GM12801 (cell line): ENCODE measurements around the gene ZNF334.

ENCODE experiments used
- TF ChIP-seq, protein P1 (sequence below): IDR thresholded peaks from one replicate; pipeline ENCODE4 v1.5.1; 2011; ENCODE audit warnings: control low read depth; ENCODE audit not compliant: insufficient read length; ENCODE audit errors: extremely low read depth

ZNF334 gene

DNA sequence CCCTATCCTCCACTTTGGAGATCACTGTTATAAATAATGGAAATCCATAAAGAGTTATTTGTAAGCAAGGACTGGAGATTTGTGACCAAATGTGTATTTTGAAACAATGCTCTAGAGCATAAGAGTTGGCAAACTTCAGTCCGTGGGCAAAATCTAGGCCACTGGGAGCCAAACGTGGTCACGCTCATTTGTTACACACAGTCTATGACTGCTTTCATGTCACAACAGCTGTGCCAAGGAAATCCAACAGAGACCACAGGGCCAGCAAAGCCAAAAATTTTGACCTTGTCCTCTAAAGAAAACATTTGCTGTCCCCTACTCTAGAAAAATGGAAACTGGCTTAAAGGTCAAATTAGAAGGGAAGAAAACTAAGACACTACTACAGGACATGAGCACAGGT is 7.9 kb downstream of the ZNF334 start:
- TF ChIP-seq, protein P1, sequence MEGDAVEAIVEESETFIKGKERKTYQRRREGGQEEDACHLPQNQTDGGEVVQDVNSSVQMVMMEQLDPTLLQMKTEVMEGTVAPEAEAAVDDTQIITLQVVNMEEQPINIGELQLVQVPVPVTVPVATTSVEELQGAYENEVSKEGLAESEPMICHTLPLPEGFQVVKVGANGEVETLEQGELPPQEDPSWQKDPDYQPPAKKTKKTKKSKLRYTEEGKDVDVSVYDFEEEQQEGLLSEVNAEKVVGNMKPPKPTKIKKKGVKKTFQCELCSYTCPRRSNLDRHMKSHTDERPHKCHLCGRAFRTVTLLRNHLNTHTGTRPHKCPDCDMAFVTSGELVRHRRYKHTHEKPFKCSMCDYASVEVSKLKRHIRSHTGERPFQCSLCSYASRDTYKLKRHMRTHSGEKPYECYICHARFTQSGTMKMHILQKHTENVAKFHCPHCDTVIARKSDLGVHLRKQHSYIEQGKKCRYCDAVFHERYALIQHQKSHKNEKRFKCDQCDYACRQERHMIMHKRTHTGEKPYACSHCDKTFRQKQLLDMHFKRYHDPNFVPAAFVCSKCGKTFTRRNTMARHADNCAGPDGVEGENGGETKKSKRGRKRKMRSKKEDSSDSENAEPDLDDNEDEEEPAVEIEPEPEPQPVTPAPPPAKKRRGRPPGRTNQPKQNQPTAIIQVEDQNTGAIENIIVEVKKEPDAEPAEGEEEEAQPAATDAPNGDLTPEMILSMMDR, result no peak

DNA sequence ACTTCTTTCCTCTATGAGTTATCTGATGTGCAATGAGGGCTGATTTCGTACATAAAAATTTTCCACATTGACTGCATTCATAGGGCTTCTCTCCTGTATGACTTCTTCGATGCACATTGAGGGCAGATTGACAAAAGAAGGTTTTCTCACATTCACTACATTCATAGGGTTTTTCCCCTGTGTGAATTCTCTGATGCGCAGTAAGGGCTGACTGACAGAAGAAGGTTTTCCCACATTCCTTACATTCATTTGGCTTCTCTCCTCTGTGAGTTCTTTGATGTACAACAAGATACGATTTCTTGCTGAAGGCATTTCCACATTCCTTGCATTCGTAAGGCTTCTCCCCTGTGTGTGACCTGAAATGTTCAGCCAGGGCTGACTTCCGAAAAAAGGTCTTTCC is 11.4 kb downstream of the ZNF334 start:
- TF ChIP-seq, protein P1, result no peak

DNA sequence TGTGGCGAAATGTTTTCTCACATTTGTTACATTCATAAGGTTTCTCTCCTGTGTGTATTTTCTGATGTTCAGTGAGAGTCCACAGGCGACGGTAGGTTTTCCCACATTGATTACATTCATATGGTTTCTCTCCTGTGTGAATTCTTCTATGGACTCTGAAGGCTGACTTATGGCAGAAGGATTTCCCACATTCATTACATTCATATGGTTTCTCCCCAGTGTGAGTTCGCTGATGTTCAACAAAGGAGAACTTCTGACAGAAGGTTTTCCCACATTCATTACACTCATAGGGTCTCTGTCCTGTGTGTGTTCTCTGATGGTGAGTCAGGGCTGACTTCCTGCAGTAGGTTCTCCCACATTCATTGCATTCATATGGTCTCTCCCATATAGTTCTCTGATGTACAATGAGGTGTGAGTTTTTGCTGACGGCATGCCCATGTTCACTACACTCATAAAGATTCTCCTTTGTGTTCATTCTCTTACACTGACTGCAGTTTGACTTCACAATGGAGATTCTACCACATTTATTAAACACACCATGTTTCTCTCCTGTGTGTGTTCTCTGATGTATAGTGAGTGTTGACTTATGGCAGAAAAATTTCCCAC is 11.9 kb downstream of the ZNF334 start:
- TF ChIP-seq, protein P1, result no peak

DNA sequence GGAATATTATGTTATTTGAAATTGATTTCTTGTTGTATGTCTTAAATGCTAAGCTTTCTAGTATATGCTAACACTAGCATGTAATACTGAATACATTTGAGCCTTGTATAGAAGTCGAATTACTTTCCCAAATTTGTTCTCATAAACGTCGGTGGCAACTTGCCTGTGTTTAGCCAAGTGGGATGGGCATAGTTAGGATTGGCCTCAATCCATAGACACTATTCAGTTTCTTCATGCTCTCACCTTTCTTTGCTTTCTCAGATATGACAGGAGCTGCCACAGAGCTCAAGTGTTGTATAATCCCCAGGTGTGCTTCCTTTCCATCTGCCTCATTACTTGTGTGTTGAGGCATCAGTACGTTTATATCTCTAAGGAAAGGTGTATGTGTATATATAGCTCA is 19.3 kb downstream of the ZNF334 start:
- TF ChIP-seq, protein P1, result no peak

DNA sequence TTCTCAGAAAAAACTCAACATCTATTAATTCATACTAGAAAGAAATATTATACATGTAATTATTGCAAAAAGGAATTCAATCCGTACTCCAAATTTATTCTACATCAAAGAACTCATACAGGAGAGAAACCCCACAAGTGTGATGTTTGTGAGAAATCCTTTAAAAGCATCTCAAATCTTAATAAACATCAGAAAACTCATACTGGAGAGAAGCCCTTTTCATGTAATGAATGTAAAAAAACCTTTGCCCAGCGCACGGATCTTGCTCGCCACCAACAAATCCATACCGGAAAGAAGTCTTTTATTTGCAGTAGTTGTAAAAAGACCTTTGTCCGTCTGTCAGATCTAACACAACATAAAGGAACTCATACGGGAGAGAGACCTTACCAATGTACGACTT is 22.0 kb downstream of the ZNF334 start:
- TF ChIP-seq, protein P1, result no peak

DNA sequence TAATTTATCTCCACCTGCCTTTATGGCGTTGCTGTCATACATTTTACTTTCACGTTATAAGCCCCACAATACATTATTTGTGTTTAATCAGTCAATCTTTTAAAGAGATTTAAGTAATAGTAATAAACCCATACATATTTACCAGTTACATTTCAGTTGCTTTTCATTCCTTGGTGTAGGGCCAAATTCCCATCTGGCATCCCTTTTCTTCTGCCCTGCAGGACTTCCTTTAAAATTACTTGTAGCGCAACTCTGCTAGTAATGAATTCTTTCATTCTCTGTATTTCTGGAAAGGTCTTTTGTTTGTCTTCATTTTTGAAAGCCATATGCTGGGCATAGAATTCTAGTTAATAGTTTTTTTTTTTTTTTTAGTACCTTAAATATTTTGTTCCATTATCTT is 24.9 kb downstream of the ZNF334 start:
- TF ChIP-seq, protein P1, result no peak

DNA sequence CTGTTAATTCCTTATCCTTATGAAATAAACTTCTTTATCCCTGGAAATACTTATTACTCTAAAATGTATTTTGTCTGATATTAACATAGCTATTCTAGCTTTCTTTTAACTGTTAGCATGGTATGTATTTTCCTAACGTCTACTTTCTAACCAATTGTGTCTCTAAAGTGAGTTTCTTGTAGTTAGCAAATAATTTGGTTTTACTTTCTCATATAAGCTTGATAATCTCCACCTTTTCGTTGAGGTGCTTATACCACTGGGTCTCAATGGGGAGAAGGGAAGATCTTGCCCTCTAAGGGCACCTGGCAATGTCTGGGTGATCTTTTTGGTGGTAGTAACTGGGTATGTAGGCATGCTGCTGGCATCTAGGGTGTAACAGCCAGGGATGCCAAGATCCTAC is 25.7 kb downstream of the ZNF334 start:
- TF ChIP-seq, protein P1, result no peak
